ENCODE measurements around the gene SLC35B4. TPM values are rescaled to one million over a fixed set of nuclear protein-coding genes. Genes with fewer than 3 reads are reported as not detected.

The SLC35B4 gene
- polyA plus RNA-seq, 1 experiment, result 27.9 TPM

- CTCF ChIA-PET, result no interaction called here
- H3K27me3 ChIP-seq (ENCODE audit: control insufficient read depth, insufficient read depth, low read length), result no peaks in the 10 kb centered on the region
- no peak overlapping the region for H3K4me3 ChIP-seq (ENCODE audit: low read depth, low read length)
- no peak for TF ChIP-seq CTCF (IDR thresholded peaks at IDR 0.05; ENCODE audit: low read depth, low read length)
- POLR2A ChIA-PET, result no interaction called here
- no peak for DNase-seq (ENCODE audit: low read depth, low spot score)
- no peak overlapping the region for H3K27ac ChIP-seq (ENCODE audit: low read depth, low read length)
- H3K9me3 ChIP-seq (ENCODE audit: control insufficient read depth, insufficient read depth, low read length), result peaks cover 2% of the 10 kb centered on the region; the same call in 1 of the 2 replicates
Observed at GRCh38 chr7:134311807-134312206, 4.9 kb downstream of the SLC35B4 start.

DNA sequence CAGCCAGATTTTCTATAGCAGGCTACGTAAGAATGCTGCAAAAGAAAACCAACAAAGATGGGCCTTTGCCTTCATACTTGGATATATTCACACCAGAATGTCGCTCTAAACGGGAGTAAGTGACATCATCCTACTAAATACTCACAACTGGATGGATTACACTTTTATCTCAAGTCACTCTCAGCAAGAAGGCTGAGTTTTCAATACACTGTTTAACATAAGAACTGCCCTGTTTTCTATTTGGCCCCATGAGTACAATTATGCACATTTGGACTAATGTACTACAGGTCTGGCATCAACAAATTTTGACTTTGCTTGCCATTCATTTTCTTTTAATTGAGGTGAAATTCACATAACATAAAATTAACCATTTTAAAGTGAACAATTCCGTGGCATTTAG lies 8.2 kb downstream of the SLC35B4 start:
- H3K4me3 ChIP-seq (ENCODE audit: low read depth, low read length), result no peak overlapping the region
- no peak overlapping the region for H3K27ac ChIP-seq (ENCODE audit: low read depth, low read length)
- H3K27me3 ChIP-seq (ENCODE audit: control insufficient read depth, insufficient read depth, low read length), result no peaks in the 10 kb centered on the region
- ChIA-PET POLR2A (no interaction called here), CTCF (no interaction called here)
- no peak for DNase-seq (ENCODE audit: low read depth, low spot score)
- TF ChIP-seq CTCF (IDR thresholded peaks at IDR 0.05; ENCODE audit: low read depth, low read length), result no peak
- H3K9me3 ChIP-seq (ENCODE audit: control insufficient read depth, insufficient read depth, low read length), result no peaks in the 10 kb centered on the region

DNA sequence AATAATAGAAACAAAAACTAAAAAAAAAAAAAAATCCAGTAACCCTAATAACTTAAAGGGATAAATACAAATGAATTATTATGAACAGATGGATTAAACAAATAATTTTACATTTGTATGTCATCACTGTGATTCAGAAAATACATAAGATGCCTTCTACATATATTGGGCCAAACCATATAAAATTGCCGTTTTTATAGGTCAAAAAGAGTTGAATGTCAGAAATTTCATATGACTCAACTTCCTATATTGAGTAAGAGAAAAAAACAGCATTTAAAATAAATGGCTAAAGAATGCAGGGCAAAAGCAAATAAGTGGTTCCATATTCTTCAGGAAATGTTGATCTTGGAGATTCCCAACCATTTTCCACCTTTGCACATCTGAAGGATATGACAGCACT lies 9.4 kb downstream of the SLC35B4 start:
- no peak for DNase-seq (ENCODE audit: low read depth, low spot score)
- no peaks in the 10 kb centered on the region for H3K9me3 ChIP-seq (ENCODE audit: control insufficient read depth, insufficient read depth, low read length)
- ChIA-PET CTCF (no interaction called here), POLR2A (no interaction called here)
- TF ChIP-seq CTCF (IDR thresholded peaks at IDR 0.05; ENCODE audit: low read depth, low read length), result no peak
- H3K27ac ChIP-seq (ENCODE audit: low read depth, low read length), result no peak overlapping the region
- no peak overlapping the region for H3K4me3 ChIP-seq (ENCODE audit: low read depth, low read length)
- no peaks in the 10 kb centered on the region for H3K27me3 ChIP-seq (ENCODE audit: control insufficient read depth, insufficient read depth, low read length)

DNA sequence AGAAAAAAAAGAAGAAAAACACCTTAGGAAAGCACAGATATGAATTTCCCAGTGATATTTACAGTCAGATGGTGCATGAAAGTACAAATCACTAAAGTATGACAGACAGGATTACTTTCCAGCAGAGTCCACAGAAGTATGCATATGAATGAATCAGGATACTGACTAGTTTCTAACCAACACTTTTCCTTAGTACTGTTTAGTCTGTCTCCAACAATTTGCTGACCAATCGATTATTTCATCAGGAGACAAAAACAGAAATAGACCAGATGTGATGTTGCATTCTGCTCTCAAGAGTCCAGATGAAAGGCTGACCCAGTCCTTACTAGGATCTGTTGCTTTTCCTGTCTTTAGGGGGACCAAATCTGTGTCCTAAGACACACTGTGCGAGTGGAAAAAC lies 14.6 kb downstream of the SLC35B4 start:
- no peaks in the 10 kb centered on the region for H3K27me3 ChIP-seq (ENCODE audit: control insufficient read depth, insufficient read depth, low read length)
- DNase-seq (ENCODE audit: low read depth, low spot score), result no peak
- H3K4me3 ChIP-seq (ENCODE audit: low read depth, low read length), result no peak overlapping the region
- TF ChIP-seq CTCF (IDR thresholded peaks at IDR 0.05; ENCODE audit: low read depth, low read length), result no peak
- POLR2A ChIA-PET, result interaction anchor here (0.8 kb wide), 1 partner anchor 15 kb away, joined by 3 read pairs; the partner anchor contains the start of gene SLC35B4
- no peak overlapping the region for H3K27ac ChIP-seq (ENCODE audit: low read depth, low read length)
- H3K9me3 ChIP-seq (ENCODE audit: control insufficient read depth, insufficient read depth, low read length), result no peaks in the 10 kb centered on the region
- CTCF ChIA-PET, result interaction anchor here (0.6 to 1.2 kb wide), 3 partner anchors 14 to 55 kb away, joined by 3 read pairs; partner anchors contain the start of gene SLC35B4

DNA sequence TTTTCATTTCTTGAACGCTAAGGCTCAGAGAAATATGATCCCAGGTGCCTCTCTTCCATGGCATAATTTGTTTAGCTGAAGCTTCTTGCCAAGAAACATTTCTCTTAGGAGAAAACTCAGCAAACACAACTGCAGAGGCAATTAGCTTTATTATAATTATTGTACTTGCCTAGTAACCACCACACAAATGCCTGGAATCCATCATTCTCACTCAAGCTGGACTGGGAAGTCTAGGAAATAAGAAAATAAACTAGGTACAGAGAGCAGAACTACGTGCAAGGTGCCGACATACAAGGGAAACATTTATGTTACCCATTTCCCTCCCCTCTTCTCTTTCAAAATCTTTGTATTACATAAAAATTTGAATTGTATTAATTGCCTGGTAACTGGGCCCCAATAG lies 15.1 kb downstream of the SLC35B4 start:
- ChIA-PET CTCF (interaction anchor here (0.6 to 1.1 kb wide), 2 partner anchors 14 to 15 kb away, joined by 3 read pairs; partner anchors contain the start of gene SLC35B4), POLR2A (interaction anchor here (0.8 kb wide), 1 partner anchor 15 kb away, joined by 3 read pairs; the partner anchor contains the start of gene SLC35B4)
- H3K4me3 ChIP-seq (ENCODE audit: low read depth, low read length), result no peak overlapping the region
- no peak overlapping the region for H3K27ac ChIP-seq (ENCODE audit: low read depth, low read length)
- TF ChIP-seq CTCF (IDR thresholded peaks at IDR 0.05; ENCODE audit: low read depth, low read length), result no peak
- DNase-seq (ENCODE audit: low read depth, low spot score), result no peak
- H3K27me3 ChIP-seq (ENCODE audit: control insufficient read depth, insufficient read depth, low read length), result no peaks in the 10 kb centered on the region
- no peaks in the 10 kb centered on the region for H3K9me3 ChIP-seq (ENCODE audit: control insufficient read depth, insufficient read depth, low read length)
